Keratinocyte (primary cell): ENCODE measurements around the gene STX3. TPM values are rescaled to one million over a fixed set of nuclear protein-coding genes. Genes with fewer than 3 reads are reported as not detected.
"Not testable (repeated sequence)": the region's sequence is repeated elsewhere in the genome, so short reads cannot be mapped to it uniquely, and the experiment has no call there.

ENCODE experiments used
- DNase-seq: peaks from one replicate; pipeline ENCODE4 v3.0.0-alpha.2; 2011; ENCODE audit warnings: low read depth, missing footprints, low spot score
- FAIRE-seq: peaks from 2 replicates; lab custom pipeline; 2011; peaks lifted over from hg19 to GRCh38; lab: Jason Lieb, UNC
- H2AFZ ChIP-seq: 2 replicates; pipeline ENCODE4 v1.6.0; 2012; ENCODE audit warnings: low read length, control low read depth, inconsistent platforms; ENCODE audit not compliant: control insufficient read depth
- H3K27ac ChIP-seq: 2 replicates; pipeline ENCODE4 v1.5.1; 2011; ENCODE audit warnings: low read length; ENCODE audit not compliant: control insufficient read depth, insufficient read depth
- H3K27me3 ChIP-seq: 3 replicates; pipeline ENCODE4 v1.6.0; 2011; ENCODE audit warnings: low read length; ENCODE audit not compliant: control insufficient read depth, insufficient read depth; ENCODE audit errors: extremely low read depth
- H3K36me3 ChIP-seq, 2 experiments: 2 replicates in 1 of 2; 3 replicates in 1 of 2; pipeline ENCODE4 v1.5.1; 2011; ENCODE audit warnings: low read length in 2 of 2, mild to moderate bottlenecking in 1 of 2; ENCODE audit not compliant: control insufficient read depth in 2 of 2, insufficient read depth in 2 of 2; ENCODE audit errors: extremely low read depth in 1 of 2
- H3K4me1 ChIP-seq: 3 replicates; pipeline ENCODE4 v1.5.1; 2011; ENCODE audit warnings: low read length; ENCODE audit not compliant: control insufficient read depth, insufficient read depth; ENCODE audit errors: extremely low read depth
- H3K4me2 ChIP-seq: 3 replicates; pipeline ENCODE4 v1.6.0; 2011; ENCODE audit warnings: low read depth, low read length; ENCODE audit not compliant: control insufficient read depth, insufficient read depth; ENCODE audit errors: extremely low read depth
- H3K4me3 ChIP-seq, 3 experiments: fragments of 200-600 bp in 1 of 3; sonication (generic) in 1 of 3; 2 replicates in 2 of 3; 3 replicates in 1 of 3; pipeline ENCODE4 v1.5.1; 2011 to 2016; ENCODE audit warnings: low read length in 3 of 3, mild to moderate bottlenecking in 3 of 3, control low read depth in 2 of 3, inconsistent platforms in 1 of 3, low read depth in 1 of 3, mixed read lengths in 1 of 3, mixed run types in 1 of 3, moderate library complexity in 1 of 3; ENCODE audit not compliant: control insufficient read depth in 2 of 3, insufficient read depth in 2 of 3; ENCODE audit errors: extremely low read depth in 1 of 3
- H3K79me2 ChIP-seq: 2 replicates; pipeline ENCODE4 v1.6.0; 2012; ENCODE audit warnings: low read length; ENCODE audit not compliant: control insufficient read depth, insufficient read depth
- H3K9ac ChIP-seq: 3 replicates; pipeline ENCODE4 v1.6.0; 2011; ENCODE audit warnings: low read length; ENCODE audit not compliant: control insufficient read depth, insufficient read depth; ENCODE audit errors: extremely low read depth
- H3K9me1 ChIP-seq: 3 replicates; pipeline ENCODE4 v1.6.0; 2011; ENCODE audit warnings: low read length; ENCODE audit not compliant: control insufficient read depth, insufficient read depth; ENCODE audit errors: extremely low read depth
- H3K9me3 ChIP-seq: 2 replicates; pipeline ENCODE4 v1.5.1; 2012; ENCODE audit warnings: low read depth, low read length; ENCODE audit not compliant: control insufficient read depth
- H4K20me1 ChIP-seq: 3 replicates; pipeline ENCODE4 v1.6.0; 2011; ENCODE audit warnings: low read length; ENCODE audit not compliant: control insufficient read depth, insufficient read depth; ENCODE audit errors: extremely low read depth
- EZH2 ChIP-seq: IDR thresholded peaks from one replicate; pipeline ENCODE4 v1.6.1; 2012; ENCODE audit warnings: inconsistent platforms, mild to moderate bottlenecking, low read length, moderate library complexity
- dilution Hi-C: fragments of 300-500 bp; cut with MboI; formaldehyde crosslinking; loops from one replicate; pipeline ENCODE4 v1.7.0; 2020; ENCODE audit warnings: low sequenced_read_pairs; ENCODE audit not compliant: extremely low pct_ligation_motif_present
- polyA plus RNA-seq, 5 experiments: library from polyadenylated mRNA; depleted of rRNA in 3 of 5; stranded (reverse) in 3 of 5; stranded (forward) in 1 of 5; unstranded in 1 of 5; fragments of >200 nt; gene quantifications; 1 replicate in 1 of 5; 2 replicates in 3 of 5; 3 replicates in 1 of 5; pipeline versions ENCODE4 v1.2.1 to v1.2.3, GENCODE V29; 2011 to 2012; ENCODE audit warnings: missing spikeins in 2 of 5, low read depth in 1 of 5, low replicate concordance in 1 of 5
- TF ChIP-seq, protein P1 (sequence below), 3 experiments: IDR thresholded peaks in 1 of 3; conservative IDR thresholded peaks in 1 of 3; optimal IDR thresholded peaks in 1 of 3; 2 replicates in 2 of 3; 3 replicates in 1 of 3; pipeline versions ENCODE3 to v1.5.1; 2011; ENCODE audit warnings: low read length in 3 of 3, mild to moderate bottlenecking in 3 of 3, moderate library complexity in 2 of 3, control low read depth in 1 of 3, inconsistent platforms in 1 of 3; ENCODE audit not compliant: insufficient read depth in 2 of 3; ENCODE audit errors: extremely low read depth in 1 of 3

Gene STX3
- polyA plus RNA-seq, 1 donor (not counting 4 experiments of a cell fraction or from before 2014, with no cell fraction given) = 48.0 TPM

GRCh38 chr11:59815754-59816153 is 60.6 kb downstream of the STX3 start:
- Histone ChIP-seq H3K27ac (no peak overlapping the region), H3K79me2 (no peaks in the 10 kb centered on the region), H3K9me1 (no peaks in the 10 kb centered on the region), H3K4me2 (no peak overlapping the region), H3K9ac (no peak overlapping the region), H3K4me3 (no peak overlapping the region), H3K27me3 (no peaks in the 10 kb centered on the region), H3K36me3 (no peaks in the 10 kb centered on the region), H3K4me1 (peaks cover 5% of the 10 kb centered on the region), H2AFZ (no peak overlapping the region), H3K9me3 (no peaks in the 10 kb centered on the region), H4K20me1 (no peaks in the 10 kb centered on the region)
- TF ChIP-seq EZH2 = no peak
- TF ChIP-seq, protein P1, sequence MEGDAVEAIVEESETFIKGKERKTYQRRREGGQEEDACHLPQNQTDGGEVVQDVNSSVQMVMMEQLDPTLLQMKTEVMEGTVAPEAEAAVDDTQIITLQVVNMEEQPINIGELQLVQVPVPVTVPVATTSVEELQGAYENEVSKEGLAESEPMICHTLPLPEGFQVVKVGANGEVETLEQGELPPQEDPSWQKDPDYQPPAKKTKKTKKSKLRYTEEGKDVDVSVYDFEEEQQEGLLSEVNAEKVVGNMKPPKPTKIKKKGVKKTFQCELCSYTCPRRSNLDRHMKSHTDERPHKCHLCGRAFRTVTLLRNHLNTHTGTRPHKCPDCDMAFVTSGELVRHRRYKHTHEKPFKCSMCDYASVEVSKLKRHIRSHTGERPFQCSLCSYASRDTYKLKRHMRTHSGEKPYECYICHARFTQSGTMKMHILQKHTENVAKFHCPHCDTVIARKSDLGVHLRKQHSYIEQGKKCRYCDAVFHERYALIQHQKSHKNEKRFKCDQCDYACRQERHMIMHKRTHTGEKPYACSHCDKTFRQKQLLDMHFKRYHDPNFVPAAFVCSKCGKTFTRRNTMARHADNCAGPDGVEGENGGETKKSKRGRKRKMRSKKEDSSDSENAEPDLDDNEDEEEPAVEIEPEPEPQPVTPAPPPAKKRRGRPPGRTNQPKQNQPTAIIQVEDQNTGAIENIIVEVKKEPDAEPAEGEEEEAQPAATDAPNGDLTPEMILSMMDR (optimal IDR thresholded peaks at IDR 0.05 in 1 of 3, IDR thresholded peaks at IDR 0.05 in 1 of 3, conservative IDR thresholded peaks at IDR 0.05 in 1 of 3; ENCODE audit: extremely low read depth in 1 of 3, insufficient read depth in 2 of 3, low read length in 3 of 3) = no peak
- FAIRE-seq = no peak
- dilution Hi-C loops = no loop called here
- DNase-seq = no peak

GRCh38 chr11:59816434-59816833 is 61.3 kb downstream of the STX3 start:
- H3K9me1 ChIP-seq, dilution Hi-C loops, H3K9me3 ChIP-seq, H3K4me3 ChIP-seq, H3K27ac ChIP-seq, H3K4me2 ChIP-seq, FAIRE-seq, H4K20me1 ChIP-seq, H3K79me2 ChIP-seq, H2AFZ ChIP-seq, H3K36me3 ChIP-seq, H3K9ac ChIP-seq, H3K4me1 ChIP-seq, DNase-seq, H3K27me3 ChIP-seq: not testable (repeated sequence)

DNA sequence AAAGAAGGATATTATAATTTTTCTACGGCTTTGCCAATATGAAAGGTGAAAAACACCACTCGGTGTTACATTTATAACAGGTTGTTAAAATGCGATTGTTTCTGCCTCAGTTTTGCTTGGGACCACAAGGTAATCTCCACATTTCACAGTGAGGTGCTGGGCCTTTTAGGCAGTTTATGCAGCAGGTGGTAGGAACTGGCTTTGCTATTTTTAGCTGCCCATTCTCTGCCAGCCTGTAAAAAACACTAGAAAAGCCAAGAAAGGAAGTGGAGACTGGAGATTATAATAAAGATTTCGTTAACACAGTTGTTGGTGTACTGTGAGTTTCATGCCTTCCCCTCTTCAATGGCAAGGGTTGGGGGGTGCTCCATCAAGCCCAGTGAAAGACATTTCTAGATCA is 63.4 kb downstream of the STX3 start:
- H3K9me1 ChIP-seq = no peaks in the 10 kb centered on the region
- no peak overlapping the region for H3K4me2 ChIP-seq
- no peaks in the 10 kb centered on the region for H3K36me3 ChIP-seq
- no peak for DNase-seq
- H3K9me3 ChIP-seq = no peaks in the 10 kb centered on the region
- H4K20me1 ChIP-seq = no peaks in the 10 kb centered on the region
- no peak overlapping the region for H3K9ac ChIP-seq
- TF ChIP-seq, protein P1 (optimal IDR thresholded peaks at IDR 0.05 in 1 of 3, IDR thresholded peaks at IDR 0.05 in 1 of 3, conservative IDR thresholded peaks at IDR 0.05 in 1 of 3; ENCODE audit: extremely low read depth in 1 of 3, insufficient read depth in 2 of 3, low read length in 3 of 3) = no peak
- no peak for TF ChIP-seq EZH2
- no peak overlapping the region for H3K4me3 ChIP-seq
- H2AFZ ChIP-seq = no peak overlapping the region
- H3K79me2 ChIP-seq = no peaks in the 10 kb centered on the region
- H3K4me1 ChIP-seq = no peaks in the 10 kb centered on the region
- dilution Hi-C loops = no loop called here
- H3K27ac ChIP-seq = no peak overlapping the region
- no peak for FAIRE-seq
- no peaks in the 10 kb centered on the region for H3K27me3 ChIP-seq
